ENCODE results near the gene FHIT. TPM values are rescaled to one million over a fixed set of nuclear protein-coding genes. Genes with fewer than 3 reads are reported as not detected.

FHIT gene
- total and polyA plus RNA-seq, 7 donors, result 2.4 to 10.2 (median 6.1) TPM

- no peak overlapping the region for H3K4me3 ChIP-seq
- TF ChIP-seq CTCF (IDR thresholded peaks at IDR 0.05) (no peak), POLR2AphosphoS5 (IDR thresholded peaks at IDR 0.05) (no peak), EP300 (IDR thresholded peaks at IDR 0.05) (no peak), POLR2A (IDR thresholded peaks at IDR 0.05) (no peak)
- no peaks in the 10 kb centered on the region for H3K36me3 ChIP-seq
- intact Hi-C loops (cut with DNase I), result no loop called here
- H3K27ac ChIP-seq, result no peak overlapping the region
- H3K4me1 ChIP-seq, result peaks cover 0 to 6% (median 2%) of the 10 kb centered on the region in 4 donors
- no peaks in the 10 kb centered on the region for H3K27me3 ChIP-seq
- H3K9me3 ChIP-seq, result no peaks in the 10 kb centered on the region
- no peak for DNase-seq
These were observed 19.6 kb downstream of the FHIT start for GRCh38 chr3:61231693-61232092.

GRCh38 chr3:61227799-61228198, 23.5 kb downstream of the FHIT start:
- Histone ChIP-seq H3K36me3 (no peaks in the 10 kb centered on the region), H3K27me3 (no peaks in the 10 kb centered on the region), H3K4me3 (no peak overlapping the region), H3K9me3 (no peaks in the 10 kb centered on the region), H3K27ac (no peak overlapping the region), H3K4me1 (peaks cover 0 to 11% (median 2%) of the 10 kb centered on the region in 4 donors)
- 84 to 94% methylated on average over 2 of the region's 2 CpGs for WGBS, 2 donors
- TF ChIP-seq EP300 (IDR thresholded peaks at IDR 0.05) (no peak), POLR2AphosphoS5 (IDR thresholded peaks at IDR 0.05) (no peak), CTCF (IDR thresholded peaks at IDR 0.05) (no peak), POLR2A (IDR thresholded peaks at IDR 0.05) (no peak)
- intact Hi-C loops (cut with DNase I), result no loop called here
- no peak for DNase-seq

GRCh38 chr3:61226166-61226686, 25.0 kb downstream of the FHIT start:
- Histone ChIP-seq H3K36me3 (no peaks in the 10 kb centered on the region), H3K4me1 (peaks cover 0 to 12% (median 2%) of the 10 kb centered on the region in 4 donors), H3K4me3 (no peak overlapping the region), H3K27ac (no peak overlapping the region), H3K9me3 (no peaks in the 10 kb centered on the region), H3K27me3 (no peaks in the 10 kb centered on the region)
- DNase-seq, result no peak
- WGBS, 2 donors, result 94 to 97% methylated on average over 6 of the region's 6 CpGs
- intact Hi-C loops (cut with DNase I), result no loop called here
- TF ChIP-seq POLR2AphosphoS5 (IDR thresholded peaks at IDR 0.05) (no peak), POLR2A (IDR thresholded peaks at IDR 0.05) (no peak), EP300 (IDR thresholded peaks at IDR 0.05) (no peak), CTCF (IDR thresholded peaks at IDR 0.05) (no peak)

GRCh38 chr3:61224823-61225222, 26.4 kb downstream of the FHIT start:
- Histone ChIP-seq H3K9me3 (no peaks in the 10 kb centered on the region), H3K36me3 (no peaks in the 10 kb centered on the region), H3K4me1 (peaks cover 0 to 12% (median 2%) of the 10 kb centered on the region in 4 donors), H3K27me3 (no peaks in the 10 kb centered on the region), H3K27ac (no peak overlapping the region), H3K4me3 (no peak overlapping the region)
- intact Hi-C loops (cut with DNase I), result no loop called here
- DNase-seq, result no peak
- TF ChIP-seq POLR2AphosphoS5 (IDR thresholded peaks at IDR 0.05) (no peak), CTCF (IDR thresholded peaks at IDR 0.05) (no peak), EP300 (IDR thresholded peaks at IDR 0.05) (no peak), POLR2A (IDR thresholded peaks at IDR 0.05) (no peak)
- WGBS, 2 donors, result 95 to 96% methylated on average over 2 of the region's 2 CpGs

GRCh38 chr3:61223451-61223850, 27.8 kb downstream of the FHIT start:
- intact Hi-C loops (cut with DNase I), result no loop called here
- Histone ChIP-seq H3K9me3 (no peaks in the 10 kb centered on the region), H3K27ac (no peak overlapping the region), H3K27me3 (no peaks in the 10 kb centered on the region), H3K36me3 (no peaks in the 10 kb centered on the region), H3K4me3 (no peak overlapping the region), H3K4me1 (peaks cover 0 to 12% (median 2%) of the 10 kb centered on the region in 4 donors)
- no peak for DNase-seq
- WGBS, 2 donors, result 87 to 92% methylated on average over 2 of the region's 2 CpGs
- TF ChIP-seq POLR2A (IDR thresholded peaks at IDR 0.05) (no peak), EP300 (IDR thresholded peaks at IDR 0.05) (no peak), POLR2AphosphoS5 (IDR thresholded peaks at IDR 0.05) (no peak), CTCF (IDR thresholded peaks at IDR 0.05) (no peak)
